ENCODE results near the gene HK1. TPM values are rescaled to one million over a fixed set of nuclear protein-coding genes. Genes with fewer than 3 reads are reported as not detected.

Gene HK1
- total RNA-seq, 4 donors from 2014 or later, result 119 to 142 (median 141) TPM

DNA sequence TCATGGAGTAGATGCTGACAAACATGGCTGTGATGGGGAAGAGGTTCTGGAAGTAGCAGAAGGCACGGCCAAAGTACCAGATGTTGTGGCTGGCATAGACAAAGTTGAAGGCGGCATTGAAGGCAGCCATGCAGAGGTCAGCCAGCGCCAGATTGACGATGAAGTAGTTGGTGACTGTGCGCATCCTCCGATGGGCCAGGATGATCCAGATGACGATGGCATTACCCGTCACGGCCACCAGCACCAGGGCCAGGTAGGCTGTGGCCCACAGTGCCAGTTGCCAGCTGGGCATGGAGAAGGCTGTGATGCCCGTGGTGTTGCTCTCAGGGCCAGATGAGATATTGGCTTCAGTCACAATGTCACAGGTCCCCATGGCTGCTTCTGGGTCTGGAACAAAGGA lies 137.7 kb downstream of the HK1 start:
- Histone ChIP-seq H3K27ac (no peak overlapping the region), H3K4me1 (peaks cover 4% of the 10 kb centered on the region), H3K9me3 (no peaks in the 10 kb centered on the region), H3K36me3 (no peaks in the 10 kb centered on the region), H3K4me3 (no peak overlapping the region), H3K27me3 (no peaks in the 10 kb centered on the region)
- no peak for DNase-seq (ENCODE audit: low spot score in 2 of 2)
- TF ChIP-seq EP300 (IDR thresholded peaks at IDR 0.05) (no peak), POLR2A (IDR thresholded peaks at IDR 0.05) (no peak), POLR2AphosphoS5 (IDR thresholded peaks at IDR 0.05) (no peak)
- TF ChIP-seq, protein P1, sequence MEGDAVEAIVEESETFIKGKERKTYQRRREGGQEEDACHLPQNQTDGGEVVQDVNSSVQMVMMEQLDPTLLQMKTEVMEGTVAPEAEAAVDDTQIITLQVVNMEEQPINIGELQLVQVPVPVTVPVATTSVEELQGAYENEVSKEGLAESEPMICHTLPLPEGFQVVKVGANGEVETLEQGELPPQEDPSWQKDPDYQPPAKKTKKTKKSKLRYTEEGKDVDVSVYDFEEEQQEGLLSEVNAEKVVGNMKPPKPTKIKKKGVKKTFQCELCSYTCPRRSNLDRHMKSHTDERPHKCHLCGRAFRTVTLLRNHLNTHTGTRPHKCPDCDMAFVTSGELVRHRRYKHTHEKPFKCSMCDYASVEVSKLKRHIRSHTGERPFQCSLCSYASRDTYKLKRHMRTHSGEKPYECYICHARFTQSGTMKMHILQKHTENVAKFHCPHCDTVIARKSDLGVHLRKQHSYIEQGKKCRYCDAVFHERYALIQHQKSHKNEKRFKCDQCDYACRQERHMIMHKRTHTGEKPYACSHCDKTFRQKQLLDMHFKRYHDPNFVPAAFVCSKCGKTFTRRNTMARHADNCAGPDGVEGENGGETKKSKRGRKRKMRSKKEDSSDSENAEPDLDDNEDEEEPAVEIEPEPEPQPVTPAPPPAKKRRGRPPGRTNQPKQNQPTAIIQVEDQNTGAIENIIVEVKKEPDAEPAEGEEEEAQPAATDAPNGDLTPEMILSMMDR (IDR thresholded peaks at IDR 0.05), result no peak
- WGBS, result 80% methylated on average over 7 of the region's 10 CpGs

DNA sequence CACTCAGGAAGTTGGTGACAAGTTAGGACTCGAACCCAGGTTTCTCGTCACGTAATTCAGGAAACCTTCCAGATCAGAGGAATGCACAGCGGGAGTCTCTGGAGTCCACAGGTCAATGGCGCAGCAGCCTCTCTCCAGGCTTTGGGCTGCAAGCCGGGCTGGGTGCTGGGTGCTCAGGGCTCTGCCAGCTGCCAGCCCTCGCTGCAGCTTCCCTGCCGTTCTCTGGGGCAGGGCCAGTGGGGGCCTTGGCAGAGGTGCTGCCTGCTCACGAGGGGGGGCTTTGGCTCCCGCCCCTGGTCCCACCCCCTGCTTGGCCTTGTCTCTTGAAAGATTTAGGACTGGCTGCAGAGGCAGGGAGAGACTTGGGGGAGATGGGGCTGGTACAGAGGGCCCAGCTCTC lies 138.4 kb downstream of the HK1 start, which contains the start of gene TACR2:
Gene TACR2, minus strand, starts transcription at position 224 of the 400 bp plus-strand sequence. CDS start 595 bp downstream, outside the sequence.
- Histone ChIP-seq H3K27me3 (no peaks in the 10 kb centered on the region), H3K4me3 (no peak within 1 kb of the TSS), H3K27ac (no peak within 1 kb of the TSS), H3K36me3 (no peaks in the 10 kb centered on the region), H3K9me3 (no peaks in the 10 kb centered on the region), H3K4me1 (no peaks in the 10 kb centered on the region)
- TF ChIP-seq POLR2AphosphoS5 (IDR thresholded peaks at IDR 0.05) (no peak), EP300 (IDR thresholded peaks at IDR 0.05) (no peak), POLR2A (IDR thresholded peaks at IDR 0.05) (no peak)
- TF ChIP-seq, protein P1 (IDR thresholded peaks at IDR 0.05), result no peak
- WGBS, result 45% methylated on average over 6 of the region's 10 CpGs
- no peak for DNase-seq (ENCODE audit: low spot score in 2 of 2)

DNA sequence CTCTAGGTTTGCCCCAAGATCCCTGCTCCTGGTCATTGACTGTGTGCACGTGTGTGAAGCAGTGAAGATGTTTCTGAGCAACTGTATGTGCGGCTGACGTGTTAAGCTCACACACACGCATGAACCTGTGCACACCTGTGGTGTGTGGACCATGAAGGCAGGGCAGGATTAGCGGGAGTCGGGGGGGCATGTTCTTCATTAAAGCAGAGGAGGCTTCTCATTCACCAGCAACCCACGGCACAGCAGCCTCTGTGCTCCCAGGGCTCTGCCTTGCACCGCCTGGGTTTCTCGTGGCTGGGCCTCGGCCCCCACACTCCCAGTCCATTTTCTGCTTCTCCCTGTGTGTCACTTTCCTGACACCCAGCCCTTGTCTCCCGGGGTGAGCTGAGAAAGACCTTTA lies 139.2 kb downstream of the HK1 start:
- H3K4me3 ChIP-seq, result no peak overlapping the region
- no peak overlapping the region for H3K27ac ChIP-seq
- DNase-seq (ENCODE audit: low spot score in 2 of 2), result no peak
- no peaks in the 10 kb centered on the region for H3K4me1 ChIP-seq
- no peak for TF ChIP-seq POLR2A (IDR thresholded peaks at IDR 0.05)
- no peak for TF ChIP-seq EP300 (IDR thresholded peaks at IDR 0.05)
- no peak for TF ChIP-seq POLR2AphosphoS5 (IDR thresholded peaks at IDR 0.05)
- TF ChIP-seq, protein P1 (IDR thresholded peaks at IDR 0.05), result no peak
- no peaks in the 10 kb centered on the region for H3K9me3 ChIP-seq
- H3K36me3 ChIP-seq, result no peaks in the 10 kb centered on the region
- 92% methylated on average over 11 of the region's 11 CpGs for WGBS
- H3K27me3 ChIP-seq, result no peaks in the 10 kb centered on the region

DNA sequence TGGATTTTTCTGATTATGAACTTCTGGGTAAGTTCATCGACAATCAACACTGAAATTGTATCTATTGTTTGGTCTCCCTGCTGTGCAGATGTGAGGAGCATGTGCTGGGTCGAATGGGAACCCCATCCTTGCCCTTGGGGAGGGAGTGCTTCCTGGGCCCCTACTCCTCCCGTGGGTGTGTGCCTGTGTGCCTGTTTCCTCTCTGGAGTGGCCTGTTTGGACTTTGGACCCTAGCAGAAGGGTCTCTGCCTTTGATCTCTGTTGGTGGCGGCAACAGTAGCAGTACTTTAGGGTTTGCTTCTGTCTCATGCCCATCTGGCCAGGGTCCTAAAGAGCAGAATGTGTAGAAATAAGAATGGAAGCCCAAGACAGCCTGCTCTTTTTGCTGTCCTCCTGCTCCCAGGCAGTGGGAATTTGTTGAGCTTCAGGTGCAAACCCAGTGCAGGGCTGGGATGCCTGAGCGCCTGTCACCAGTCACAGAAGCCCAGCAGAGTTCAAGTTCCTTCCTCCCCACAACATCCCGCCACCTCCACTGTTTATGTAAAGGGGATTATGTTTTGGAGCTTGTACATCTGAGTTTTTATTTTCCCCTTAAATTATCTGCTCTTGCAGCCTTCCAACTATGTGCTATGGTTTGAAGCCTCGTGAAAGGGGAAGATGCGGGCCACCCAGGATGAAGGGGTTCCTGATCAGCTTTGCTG lies 139.9 kb downstream of the HK1 start:
- H3K4me3 ChIP-seq, result no peak overlapping the region
- no peaks in the 10 kb centered on the region for H3K4me1 ChIP-seq
- no peak overlapping the region for H3K27ac ChIP-seq
- 81% methylated on average over 8 of the region's 8 CpGs for WGBS
- no peak for TF ChIP-seq POLR2A (IDR thresholded peaks at IDR 0.05)
- TF ChIP-seq, protein P1 (IDR thresholded peaks at IDR 0.05), result no peak
- TF ChIP-seq EP300 (IDR thresholded peaks at IDR 0.05), result no peak
- TF ChIP-seq POLR2AphosphoS5 (IDR thresholded peaks at IDR 0.05), result no peak
- H3K27me3 ChIP-seq, result no peaks in the 10 kb centered on the region
- H3K9me3 ChIP-seq, result no peaks in the 10 kb centered on the region
- DNase-seq (ENCODE audit: low spot score in 2 of 2), result no peak
- H3K36me3 ChIP-seq, result no peaks in the 10 kb centered on the region

DNA sequence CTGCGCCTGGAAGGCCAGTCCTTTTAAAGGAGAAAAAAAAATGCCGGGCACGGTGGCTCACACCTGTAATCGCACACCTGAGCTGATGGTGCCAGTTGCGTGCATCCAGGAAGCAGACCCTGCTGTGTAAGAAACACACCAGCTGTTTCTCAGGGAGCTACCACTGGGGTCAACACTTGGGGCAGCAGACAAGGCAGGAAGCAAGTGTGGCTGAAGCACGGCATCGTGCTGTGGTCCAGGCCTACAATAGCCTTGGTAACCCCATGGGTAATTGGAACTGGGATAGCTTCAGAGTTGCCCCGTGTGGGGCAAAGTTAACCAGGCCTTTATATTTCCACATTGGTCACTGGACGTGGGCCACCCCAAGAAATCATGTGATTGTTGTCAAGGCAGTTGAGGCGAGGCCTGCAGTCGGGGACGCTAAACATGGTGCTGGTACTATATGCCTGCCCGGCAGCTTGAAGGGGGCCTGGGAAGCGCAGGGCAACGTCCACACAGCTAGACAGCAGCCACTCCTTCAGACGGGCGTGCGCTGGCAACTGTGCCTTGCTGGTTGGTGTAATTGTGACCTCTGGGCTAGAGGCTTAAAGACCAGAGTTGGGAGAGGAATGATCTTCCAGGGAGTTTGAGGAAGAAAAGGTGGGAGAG lies 140.9 kb downstream of the HK1 start:
- no peaks in the 10 kb centered on the region for H3K27me3 ChIP-seq
- H3K36me3 ChIP-seq, result no peaks in the 10 kb centered on the region
- peaks cover 3% of the 10 kb centered on the region for H3K4me1 ChIP-seq
- WGBS, result 93% methylated on average over 18 of the region's 18 CpGs
- TF ChIP-seq, protein P1 (IDR thresholded peaks at IDR 0.05), result no peak
- TF ChIP-seq EP300 (IDR thresholded peaks at IDR 0.05) (no peak), POLR2A (IDR thresholded peaks at IDR 0.05) (no peak), POLR2AphosphoS5 (IDR thresholded peaks at IDR 0.05) (no peak)
- peak in 1 of 2 donors; percentile 35 for DNase-seq (ENCODE audit: low spot score in 2 of 2)
- no peaks in the 10 kb centered on the region for H3K9me3 ChIP-seq
- no peak overlapping the region for H3K4me3 ChIP-seq
- H3K27ac ChIP-seq, result no peak overlapping the region

Measured in suprapubic skin (tissue), 4 donors.